Cardiac fibroblast (primary cell): ENCODE results near the gene LRRC4C.

Source experiments
- DNase-seq, 2 donors: peaks; one replicate each; pipeline versions ENCODE4 v3.0.0 to v3.0.0-alpha.2; 2010; ENCODE audit warnings: low read depth in 2 of 2
- H3K4me3 ChIP-seq, 2 donors: replicated peaks in 1 of 2; 1 replicate in 1 of 2; 2 replicates in 1 of 2; pipeline ENCODE4 v1.5.1; 2011; ENCODE audit warnings: low read depth in 2 of 2, low read length in 2 of 2, mild to moderate bottlenecking in 2 of 2, moderate library complexity in 1 of 2
- CTCF ChIP-seq: IDR thresholded peaks from one replicate; pipeline ENCODE4 v1.5.1; 2011; ENCODE audit warnings: low read depth, mild to moderate bottlenecking, low read length, inconsistent platforms

The LRRC4C gene

GRCh38 chr11:41018224-41018623 lies 441.2 kb downstream of the LRRC4C start:
- H3K4me3 ChIP-seq, result no peak overlapping the region
- no peak for DNase-seq
- no peak for TF ChIP-seq CTCF

GRCh38 chr11:41010361-41011050 lies 448.9 kb downstream of the LRRC4C start:
- DNase-seq, result no peak

GRCh38 chr11:41005986-41006385 lies 453.5 kb downstream of the LRRC4C start:
- H3K4me3 ChIP-seq, result no peak overlapping the region
- DNase-seq, result no peak
- no peak for TF ChIP-seq CTCF

More at GRCh38 chr11:41010361-41011050, 448.9 kb downstream of the LRRC4C start:
- TF ChIP-seq CTCF, result no peak
- H3K4me3 ChIP-seq, result no peak overlapping the region

GRCh38 chr11:41003339-41004282 lies 455.8 kb downstream of the LRRC4C start:
- no peak overlapping the region for H3K4me3 ChIP-seq
- TF ChIP-seq CTCF, result no peak
- no peak for DNase-seq

- no peak for TF ChIP-seq CTCF
- DNase-seq, result no peak
- no peak overlapping the region for H3K4me3 ChIP-seq
These were observed 460.5 kb downstream of the LRRC4C start for GRCh38 chr11:40998920-40999319.

GRCh38 chr11:40987776-40988435 lies 471.5 kb downstream of the LRRC4C start:
- DNase-seq, result no peak
- TF ChIP-seq CTCF, result no peak
- H3K4me3 ChIP-seq, result no peak overlapping the region
